Mesenchymal stem cell (in vitro differentiated cells and primary cell): Measurements from ENCODE around the gene TROAP.
"Not testable (repeated sequence)": the region's sequence is repeated elsewhere in the genome, so short reads cannot be mapped to it uniquely, and the experiment has no call there.

Experiments used
- DNase-seq: peaks from one replicate; pipeline ENCODE4 v3.0.0-alpha.2; 2013
- H2AFZ ChIP-seq: one replicate; pipeline ENCODE4 v1.6.1; 2013; ENCODE audit warnings: low read depth, mild to moderate bottlenecking, control low read depth, inconsistent platforms, low read length, moderate library complexity
- H2AK5ac ChIP-seq: 2 replicates; pipeline ENCODE4 v1.6.1; 2013; ENCODE audit warnings: low read length, moderate library complexity, mild to moderate bottlenecking, inconsistent platforms; ENCODE audit not compliant: severe bottlenecking
- H2BK120ac ChIP-seq: one replicate; pipeline ENCODE4 v1.6.1; 2013; ENCODE audit warnings: low read depth, mild to moderate bottlenecking, inconsistent platforms, low read length, moderate library complexity
- H2BK12ac ChIP-seq, 2 experiments: one replicate each; pipeline ENCODE4 v1.6.1; 2013; ENCODE audit warnings: inconsistent platforms in 2 of 2, low read length in 2 of 2, mild to moderate bottlenecking in 2 of 2, moderate library complexity in 2 of 2, control low read depth in 1 of 2
- H2BK15ac ChIP-seq: one replicate; pipeline ENCODE4 v1.6.1; 2013; ENCODE audit warnings: mild to moderate bottlenecking, low read depth, inconsistent platforms; ENCODE audit not compliant: poor library complexity, severe bottlenecking
- H2BK5ac ChIP-seq: 2 replicates; pipeline ENCODE4 v1.6.1; 2013; ENCODE audit warnings: low read depth, mild to moderate bottlenecking, low read length, control low read depth, inconsistent platforms; ENCODE audit not compliant: poor library complexity, severe bottlenecking
- H3K14ac ChIP-seq, 2 experiments: one replicate each; pipeline ENCODE4 v1.6.1; 2013; ENCODE audit warnings: inconsistent platforms in 2 of 2, low read length in 2 of 2, control low read depth in 1 of 2, mild to moderate bottlenecking in 1 of 2, moderate library complexity in 1 of 2
- H3K18ac ChIP-seq, 2 experiments: one replicate each; pipeline ENCODE4 v1.6.1; 2013; ENCODE audit warnings: inconsistent platforms in 2 of 2, low read length in 2 of 2, control low read depth in 1 of 2, low read depth in 1 of 2, mild to moderate bottlenecking in 1 of 2
- H3K23ac ChIP-seq, 2 experiments: one replicate each; pipeline ENCODE4 v1.6.1; 2013; ENCODE audit warnings: inconsistent platforms in 2 of 2, low read length in 2 of 2, mild to moderate bottlenecking in 2 of 2, moderate library complexity in 2 of 2, control low read depth in 1 of 2
- H3K27ac ChIP-seq: 2 replicates; pipeline ENCODE4 v1.5.1; 2013; ENCODE audit warnings: mild to moderate bottlenecking, moderate library complexity, low read length, control low read depth, inconsistent platforms; ENCODE audit not compliant: poor library complexity, severe bottlenecking
- H3K27me3 ChIP-seq, 2 experiments: 2 replicates each; pipeline versions ENCODE4 v1.6.1 to v1.7.0; 2013; ENCODE audit warnings: low read length in 2 of 2, mild to moderate bottlenecking in 2 of 2, moderate library complexity in 2 of 2, control low read depth in 1 of 2, inconsistent platforms in 1 of 2; ENCODE audit not compliant: control insufficient read depth in 1 of 2, insufficient read depth in 1 of 2
- H3K36me3 ChIP-seq, 2 experiments: 2 replicates each; pipeline versions ENCODE4 v1.6.1 to v1.7.0; 2013; ENCODE audit warnings: low read length in 2 of 2, control low read depth in 1 of 2, inconsistent platforms in 1 of 2, low read depth in 1 of 2, mild to moderate bottlenecking in 1 of 2; ENCODE audit not compliant: insufficient read depth in 2 of 2, control insufficient read depth in 1 of 2
- H3K4ac ChIP-seq, 2 experiments: one replicate each; pipeline ENCODE4 v1.6.1; 2013; ENCODE audit warnings: inconsistent platforms in 2 of 2, low read length in 2 of 2, mild to moderate bottlenecking in 2 of 2, moderate library complexity in 2 of 2, control low read depth in 1 of 2, low read depth in 1 of 2
- H3K4me1 ChIP-seq: 2 replicates; pipeline ENCODE4 v1.6.1; 2013; ENCODE audit warnings: low read depth, low read length, control low read depth; ENCODE audit not compliant: control insufficient read depth, insufficient read depth
- H3K4me2 ChIP-seq: 2 replicates; pipeline ENCODE4 v1.6.1; 2013; ENCODE audit warnings: low read length, mild to moderate bottlenecking, inconsistent platforms; ENCODE audit not compliant: poor library complexity, severe bottlenecking
- H3K4me3 ChIP-seq, 2 experiments: 2 replicates each; pipeline versions ENCODE4 v1.5.1 to v1.7.0; 2013; ENCODE audit warnings: low read length in 2 of 2, mild to moderate bottlenecking in 2 of 2, control low read depth in 1 of 2, low read depth in 1 of 2; ENCODE audit not compliant: insufficient read depth in 1 of 2
- H3K79me1 ChIP-seq: replicated peaks from 2 replicates; pipeline ENCODE4 v1.6.1; 2013; ENCODE audit warnings: mild to moderate bottlenecking, control low read depth, low read length, inconsistent platforms; ENCODE audit not compliant: poor library complexity, severe bottlenecking
- H3K9ac ChIP-seq: 2 replicates; pipeline ENCODE4 v1.7.0; 2013; ENCODE audit warnings: mild to moderate bottlenecking, low read length, moderate library complexity
- H3K9me3 ChIP-seq: 2 replicates; pipeline ENCODE4 v1.7.0; 2013; ENCODE audit warnings: mild to moderate bottlenecking, low read length; ENCODE audit not compliant: control insufficient read depth
- H4K8ac ChIP-seq: one replicate; pipeline ENCODE4 v1.6.1; 2013; ENCODE audit warnings: inconsistent platforms, mild to moderate bottlenecking, low read length, moderate library complexity
- H4K91ac ChIP-seq: one replicate; pipeline ENCODE4 v1.6.1; 2013; ENCODE audit warnings: mild to moderate bottlenecking, low read length, inconsistent platforms
- WGBS: methylation state at CpG from one replicate; pipeline ENCODE4 v1.1.7; 2013; ENCODE audit warnings: mixed read lengths; 5-methylcytosine and 5-hydroxymethylcytosine counted together

Gene TROAP

GRCh38 chr12:49317118-49317517, 5.9 kb upstream of the TROAP start:
- H2AK5ac ChIP-seq, H2BK120ac ChIP-seq, H3K4me3 ChIP-seq, H3K4me1 ChIP-seq, H3K79me1 ChIP-seq, H3K27me3 ChIP-seq, H3K18ac ChIP-seq, DNase-seq, H3K9ac ChIP-seq, H3K27ac ChIP-seq, H2BK5ac ChIP-seq, H3K9me3 ChIP-seq, H3K14ac ChIP-seq, H2BK12ac ChIP-seq, H3K4ac ChIP-seq, H3K23ac ChIP-seq, H3K4me2 ChIP-seq, H2BK15ac ChIP-seq, H4K91ac ChIP-seq, H4K8ac ChIP-seq, H2AFZ ChIP-seq, H3K36me3 ChIP-seq: not testable (repeated sequence)
- over 99% methylated on average over 6 of the region's 10 CpGs for WGBS

DNA sequence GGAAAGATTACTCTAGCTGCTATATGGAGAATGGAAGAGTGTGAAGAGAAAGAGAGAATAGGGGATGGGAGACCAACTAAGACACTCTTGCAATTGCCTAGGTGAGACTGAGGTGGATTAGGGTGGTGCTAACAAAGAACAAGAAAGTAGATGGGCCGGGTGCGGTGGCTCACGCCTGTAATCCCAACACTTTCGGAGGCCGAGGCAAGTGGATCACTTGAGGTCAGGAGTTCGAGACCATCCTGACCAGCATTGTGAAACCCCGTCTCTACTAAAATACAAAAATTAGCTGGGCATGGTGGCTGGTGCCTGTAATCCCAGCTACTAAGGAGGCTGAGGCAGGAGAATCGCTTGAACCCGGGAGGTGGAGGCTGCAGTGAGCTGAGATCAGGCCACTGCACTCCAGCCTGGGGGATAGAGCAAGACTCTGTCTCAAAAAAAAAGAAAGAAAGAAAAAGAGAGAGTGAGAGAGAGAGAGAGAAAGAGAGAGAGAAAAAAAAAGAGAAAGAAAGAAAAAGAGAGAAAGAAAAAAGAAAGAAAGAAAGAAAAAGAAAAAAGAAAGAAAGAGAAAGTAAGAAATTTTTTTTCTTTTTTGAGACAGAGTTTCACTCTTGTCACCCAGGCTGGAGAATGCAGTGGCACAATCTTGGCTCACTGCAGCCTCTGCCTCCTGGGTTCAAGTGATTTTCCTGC, 2.5 kb upstream of the TROAP start:
- H3K23ac ChIP-seq, H3K18ac ChIP-seq, H2AK5ac ChIP-seq, H3K36me3 ChIP-seq, H4K91ac ChIP-seq, H3K4ac ChIP-seq, H3K14ac ChIP-seq, H2BK120ac ChIP-seq, H2BK5ac ChIP-seq, H3K27ac ChIP-seq, H3K4me3 ChIP-seq, DNase-seq, H2BK15ac ChIP-seq, H4K8ac ChIP-seq, H3K9ac ChIP-seq, H2BK12ac ChIP-seq, H3K4me2 ChIP-seq, H3K9me3 ChIP-seq, H2AFZ ChIP-seq, H3K27me3 ChIP-seq: not testable (repeated sequence)
- peaks cover 13% of the 10 kb centered on the region for H3K4me1 ChIP-seq
- 87% methylated on average over 9 of the region's 9 CpGs for WGBS
- peaks cover 15% of the 10 kb centered on the region for H3K79me1 ChIP-seq

DNA sequence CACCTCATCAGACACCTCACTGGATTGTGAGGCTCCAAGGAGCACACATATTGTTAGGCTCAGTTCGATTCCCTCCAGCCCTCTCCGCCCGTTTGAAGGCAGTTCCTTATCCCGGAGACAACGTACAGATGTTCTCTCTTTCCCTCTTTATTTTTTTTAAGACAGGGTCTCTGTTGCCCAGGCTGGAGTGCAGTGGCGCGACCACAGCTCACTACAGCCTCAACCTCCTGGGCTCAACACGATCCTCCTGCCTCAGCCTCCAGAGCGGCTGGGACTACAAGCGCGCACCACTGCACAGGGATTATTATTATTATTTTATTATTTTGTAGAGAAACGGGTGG, 718 bp upstream of the TROAP start:
- Histone ChIP-seq H2BK5ac (no peak overlapping the region), H2BK15ac (no peak overlapping the region), H3K4me2 (peak overlapping the region; percentile 17), H3K18ac (no peak overlapping the region), H3K4me1 (peaks cover 13% of the 10 kb centered on the region), H3K4ac (peak overlapping the region in 1 of 2 experiments; percentile 53), H4K8ac (no peak overlapping the region), H3K27ac (no peak overlapping the region), H2BK120ac (no peak overlapping the region), H3K79me1 (peaks cover 23% of the 10 kb centered on the region), H2AK5ac (no peak overlapping the region), H2AFZ (no peak overlapping the region), H3K4me3 (peak overlapping the region; percentile 70 to 90), H4K91ac (no peak overlapping the region), H3K27me3 (no peaks in the 10 kb centered on the region), H3K14ac (no peak overlapping the region), H3K9me3 (no peaks in the 10 kb centered on the region), H3K36me3 (peaks cover 3 to 5% of the 10 kb centered on the region in 2 experiments), H3K23ac (no peak overlapping the region), H3K9ac (peak overlapping the region; percentile 92), H2BK12ac (no peak overlapping the region)
- DNase-seq = no peak
- WGBS = 67% methylated on average over 10 of the region's 12 CpGs

DNA sequence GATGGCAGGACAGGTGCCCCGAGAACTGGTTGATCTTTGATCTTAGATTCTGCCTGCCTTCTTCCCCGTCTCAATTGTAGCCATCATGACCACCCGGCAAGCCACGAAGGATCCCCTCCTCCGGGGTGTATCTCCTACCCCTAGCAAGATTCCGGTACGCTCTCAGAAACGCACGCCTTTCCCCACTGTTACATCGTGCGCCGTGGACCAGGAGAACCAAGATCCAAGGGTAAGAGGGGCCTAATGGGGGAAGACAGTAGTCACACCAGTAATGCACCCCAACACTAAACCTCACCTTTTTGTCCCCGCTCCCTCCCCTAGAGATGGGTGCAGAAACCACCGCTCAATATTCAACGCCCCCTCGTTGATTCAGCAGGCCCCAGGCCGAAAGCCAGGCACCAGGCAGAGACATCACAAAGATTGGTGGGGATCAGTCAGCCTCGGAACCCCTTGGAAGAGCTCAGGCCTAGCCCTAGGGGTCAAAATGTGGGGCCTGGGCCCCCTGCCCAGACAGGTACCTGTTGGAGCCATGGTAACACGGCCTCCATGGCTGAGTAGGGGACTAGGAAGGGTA, 556 bp downstream of the TROAP start:
- Histone ChIP-seq H3K27me3 (no peaks in the 10 kb centered on the region), H3K4me3 (peak overlapping the region; percentile 64 to 90), H3K9ac (peak overlapping the region; percentile 81), H3K4me2 (peak overlapping the region; percentile 99), H4K91ac (peak overlapping the region; percentile 36), H4K8ac (peak overlapping the region; percentile 40), H3K27ac (no peak overlapping the region), H2BK15ac (no peak overlapping the region), H3K14ac (no peak overlapping the region), H3K23ac (no peak overlapping the region), H3K4me1 (peaks cover 13% of the 10 kb centered on the region), H2BK12ac (no peak overlapping the region), H3K36me3 (peaks cover 3 to 8% of the 10 kb centered on the region in 2 experiments), H2AFZ (peak overlapping the region; percentile 93), H3K18ac (no peak overlapping the region), H2BK5ac (no peak overlapping the region), H3K79me1 (peaks cover 23% of the 10 kb centered on the region), H2BK120ac (no peak overlapping the region), H2AK5ac (no peak overlapping the region), H3K4ac (no peak overlapping the region), H3K9me3 (no peaks in the 10 kb centered on the region)
- WGBS = 20% methylated on average over 13 of the region's 19 CpGs
- no peak for DNase-seq
